Body of pancreas (tissue), 4 donors: ENCODE data around the gene OSTF1. TPM values are rescaled to one million over a fixed set of nuclear protein-coding genes. Genes with fewer than 3 reads are reported as not detected.

Source experiments
- ATAC-seq: fragments of 150-250 bp; one replicate; pipeline ENCODE4 v1.9.1; 2016
- DNase-seq, 4 donors: peaks; one replicate each; pipeline ENCODE4 v3.0.0-alpha.2; 2019
- H3K27ac ChIP-seq, 4 donors: fragments of 200-600 bp; sonication (generic); 1 replicate in 3 of 4; 2 replicates in 1 of 4; pipeline versions ENCODE4 v1.5.1 to v1.6.1; 2016 to 2019; ENCODE audit warnings: mild to moderate bottlenecking in 1 of 4, mixed read lengths in 1 of 4, moderate library complexity in 1 of 4
- H3K27me3 ChIP-seq, 2 donors: fragments of 200-600 bp; sonication (generic); one replicate each; pipeline ENCODE4 v1.6.0; 2016; ENCODE audit warnings: mild to moderate bottlenecking in 1 of 2
- H3K36me3 ChIP-seq, 2 donors: fragments of 200-600 bp; sonication (generic); replicated peaks in 1 of 2; 2 replicates each; pipeline ENCODE4 v1.5.1; 2016; ENCODE audit warnings: low read depth in 2 of 2; ENCODE audit not compliant: insufficient read depth in 1 of 2
- H3K4me1 ChIP-seq: fragments of 200-600 bp; sonication (generic); one replicate; pipeline ENCODE4 v1.6.0; 2016
- H3K4me3 ChIP-seq, 2 donors: fragments of 200-600 bp; sonication (generic); 1 replicate in 1 of 2; 2 replicates in 1 of 2; pipeline ENCODE4 v1.5.1; 2016 to 2019
- H3K9me3 ChIP-seq, 3 donors: fragments of 200-600 bp; sonication (generic); 1 replicate in 2 of 3; 2 replicates in 1 of 3; pipeline ENCODE4 v1.5.1; 2016
- POLR2A ChIP-seq, 3 donors: fragments of 450-650 bp; IDR thresholded peaks; one replicate each; pipeline ENCODE4 v1.6.1; 2016; ENCODE audit warnings: antibody characterized with exemption in 3 of 3, mild to moderate bottlenecking in 2 of 3
- WGBS, 2 donors: methylation state at CpG; one replicate each; pipeline ENCODE4 v1.1.5; 2017; 5-methylcytosine and 5-hydroxymethylcytosine counted together
- intact Hi-C: fragments of 100-400 bp; cut with DNase I; formaldehyde crosslinking; loops from one replicate; pipeline ENCODE4 v1.15.1; 2023
- total RNA-seq, 2 donors: library from RNA; depleted of rRNA; stranded (reverse); fragments of >200 nt; gene quantifications; one replicate each; pipeline ENCODE4 v1.1.0, GENCODE V29; 2016
- TF ChIP-seq, protein P1 (sequence below), 7 experiments: fragments of 450-650 bp in 4 of 7; fragments of 200-600 bp in 3 of 7; sonication (generic) in 3 of 7; IDR thresholded peaks; one replicate each; pipeline ENCODE4 v1.5.1; 2016 to 2019; ENCODE audit warnings: antibody characterized with exemption in 7 of 7

OSTF1 gene
- total RNA-seq, 2 donors from 2014 or later: 10.4 to 12.9 TPM

DNA sequence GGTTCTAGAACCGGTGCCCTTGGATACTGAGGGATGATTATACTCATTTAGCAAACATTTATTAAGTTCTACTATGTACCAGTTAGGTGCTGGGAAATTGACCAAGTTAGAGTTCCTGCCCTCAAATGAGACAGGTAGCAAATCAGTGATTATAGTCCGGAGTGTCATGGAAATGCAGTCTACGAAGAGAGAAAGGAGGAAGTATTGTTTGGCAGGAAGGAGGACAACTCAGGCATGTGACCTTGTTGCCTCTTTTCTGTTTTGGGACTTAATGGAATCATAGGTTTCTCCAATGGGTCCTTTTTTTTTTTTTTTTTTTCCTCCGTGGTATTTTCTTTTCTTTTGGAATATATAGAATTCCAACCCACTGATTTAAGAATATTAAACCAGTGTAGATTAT is 28.0 kb downstream of the OSTF1 start:
- intact Hi-C loops: no loop called here
- Histone ChIP-seq H3K4me3 (no peak overlapping the region), H3K4me1 (peaks cover 6% of the 10 kb centered on the region), H3K27me3 (no peaks in the 10 kb centered on the region), H3K9me3 (no peaks in the 10 kb centered on the region), H3K27ac (no peak overlapping the region), H3K36me3 (peaks cover 0 to 2% of the 10 kb centered on the region in 2 donors)
- TF ChIP-seq, protein P1, sequence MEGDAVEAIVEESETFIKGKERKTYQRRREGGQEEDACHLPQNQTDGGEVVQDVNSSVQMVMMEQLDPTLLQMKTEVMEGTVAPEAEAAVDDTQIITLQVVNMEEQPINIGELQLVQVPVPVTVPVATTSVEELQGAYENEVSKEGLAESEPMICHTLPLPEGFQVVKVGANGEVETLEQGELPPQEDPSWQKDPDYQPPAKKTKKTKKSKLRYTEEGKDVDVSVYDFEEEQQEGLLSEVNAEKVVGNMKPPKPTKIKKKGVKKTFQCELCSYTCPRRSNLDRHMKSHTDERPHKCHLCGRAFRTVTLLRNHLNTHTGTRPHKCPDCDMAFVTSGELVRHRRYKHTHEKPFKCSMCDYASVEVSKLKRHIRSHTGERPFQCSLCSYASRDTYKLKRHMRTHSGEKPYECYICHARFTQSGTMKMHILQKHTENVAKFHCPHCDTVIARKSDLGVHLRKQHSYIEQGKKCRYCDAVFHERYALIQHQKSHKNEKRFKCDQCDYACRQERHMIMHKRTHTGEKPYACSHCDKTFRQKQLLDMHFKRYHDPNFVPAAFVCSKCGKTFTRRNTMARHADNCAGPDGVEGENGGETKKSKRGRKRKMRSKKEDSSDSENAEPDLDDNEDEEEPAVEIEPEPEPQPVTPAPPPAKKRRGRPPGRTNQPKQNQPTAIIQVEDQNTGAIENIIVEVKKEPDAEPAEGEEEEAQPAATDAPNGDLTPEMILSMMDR (IDR thresholded peaks at IDR 0.05): no peak
- no peak for TF ChIP-seq POLR2A (IDR thresholded peaks at IDR 0.05)
- 72 to 80% methylated on average over 4 of the region's 4 CpGs for WGBS, 2 donors
- no peak for ATAC-seq
- no peak for DNase-seq

- peaks cover 6% of the 10 kb centered on the region for H3K4me1 ChIP-seq
- DNase-seq (no peak), ATAC-seq (no peak)
- no peak overlapping the region for H3K4me3 ChIP-seq
- peaks cover 0 to 2% of the 10 kb centered on the region in 2 donors for H3K36me3 ChIP-seq
- WGBS, 2 donors: 94 to 96% methylated on average over 1 of the region's 1 CpG
- H3K27me3 ChIP-seq: no peaks in the 10 kb centered on the region
- H3K27ac ChIP-seq: no peak overlapping the region
- no peaks in the 10 kb centered on the region for H3K9me3 ChIP-seq
- no peak for TF ChIP-seq POLR2A (IDR thresholded peaks at IDR 0.05)
- TF ChIP-seq, protein P1 (IDR thresholded peaks at IDR 0.05): no peak
- intact Hi-C loops: no loop called here
These were observed 29.2 kb downstream of the OSTF1 start for GRCh38 chr9:75117564-75117963.

GRCh38 chr9:75120686-75121085 is 32.4 kb downstream of the OSTF1 start:
- intact Hi-C loops: no loop called here
- 75 to 81% methylated on average over 4 of the region's 4 CpGs for WGBS, 2 donors

DNA sequence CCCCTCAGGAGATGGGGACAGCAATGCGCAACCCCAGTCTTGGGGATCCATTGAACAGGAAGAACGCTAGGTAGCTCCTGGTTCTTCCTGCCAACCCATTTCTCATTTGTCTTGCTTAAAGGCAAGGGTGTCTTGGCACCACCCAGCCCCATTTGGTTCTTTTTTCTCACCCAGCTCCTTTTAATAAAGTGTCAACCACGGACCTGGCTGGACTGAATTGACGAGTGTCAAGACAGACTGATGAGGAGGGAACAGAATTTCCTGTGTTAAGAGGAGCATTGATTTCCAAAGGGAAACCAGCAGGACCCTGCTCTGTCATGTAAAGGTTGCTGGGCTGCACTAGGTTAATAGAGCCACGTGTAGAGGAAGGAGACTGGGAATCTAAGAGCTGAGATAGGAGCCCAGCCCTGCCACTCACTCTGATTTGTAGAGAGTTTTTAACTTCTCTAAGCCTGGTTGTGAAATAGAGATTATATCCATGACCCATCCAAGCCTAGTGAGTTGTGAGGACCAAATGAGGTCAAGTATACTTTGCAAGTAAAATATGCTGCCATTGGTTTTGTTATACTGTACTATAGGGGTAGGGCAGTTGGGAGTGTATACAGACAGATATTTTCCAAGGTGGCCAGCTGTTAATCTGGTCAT is 33.7 kb downstream of the OSTF1 start:
- H3K27me3 ChIP-seq: no peaks in the 10 kb centered on the region
- no peak for DNase-seq
- intact Hi-C loops: no loop called here
- no peak overlapping the region for H3K27ac ChIP-seq
- no peak for ATAC-seq
- no peak overlapping the region for H3K4me3 ChIP-seq
- no peaks in the 10 kb centered on the region for H3K4me1 ChIP-seq
- peaks cover 0 to 2% of the 10 kb centered on the region in 2 donors for H3K36me3 ChIP-seq
- H3K9me3 ChIP-seq: no peaks in the 10 kb centered on the region
- WGBS, 2 donors: 70 to 89% methylated on average over 5 of the region's 5 CpGs
- TF ChIP-seq, protein P1 (IDR thresholded peaks at IDR 0.05): no peak
- no peak for TF ChIP-seq POLR2A (IDR thresholded peaks at IDR 0.05)

More at GRCh38 chr9:75120686-75121085, 32.4 kb downstream of the OSTF1 start:
- no peak for ATAC-seq
- H3K4me1 ChIP-seq: no peaks in the 10 kb centered on the region
- TF ChIP-seq POLR2A (IDR thresholded peaks at IDR 0.05): no peak
- TF ChIP-seq, protein P1 (IDR thresholded peaks at IDR 0.05): no peak
- no peak overlapping the region for H3K27ac ChIP-seq
- H3K27me3 ChIP-seq: no peaks in the 10 kb centered on the region
- no peak for DNase-seq
- H3K9me3 ChIP-seq: no peaks in the 10 kb centered on the region
- H3K36me3 ChIP-seq: peaks cover 0 to 2% of the 10 kb centered on the region in 2 donors
- H3K4me3 ChIP-seq: no peak overlapping the region

DNA sequence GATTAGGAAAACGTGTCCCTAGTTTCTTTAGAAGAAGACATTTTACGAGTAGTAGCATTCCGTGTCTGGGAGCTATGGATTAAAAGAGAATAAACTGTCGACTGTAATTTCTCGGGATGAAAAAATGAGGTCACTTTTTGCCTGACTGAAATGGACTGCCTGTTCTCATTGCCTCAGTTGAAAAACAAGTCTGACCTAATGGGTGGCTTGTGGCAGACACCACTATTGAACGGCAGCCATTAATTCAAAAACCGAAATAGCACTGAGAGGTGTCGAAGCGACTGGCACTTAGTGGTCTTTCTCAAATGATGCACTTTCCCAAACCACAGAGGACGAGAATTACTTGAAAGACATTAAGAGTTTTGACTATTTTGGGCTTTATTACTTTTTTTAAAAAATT is 35.4 kb downstream of the OSTF1 start:
- WGBS, 2 donors: 92 to 93% methylated on average over 10 of the region's 10 CpGs
- TF ChIP-seq, protein P1 (IDR thresholded peaks at IDR 0.05): no peak
- TF ChIP-seq POLR2A (IDR thresholded peaks at IDR 0.05): no peak
- DNase-seq (no peak), ATAC-seq (no peak)
- Histone ChIP-seq H3K36me3 (peaks cover 0 to 2% of the 10 kb centered on the region in 2 donors), H3K9me3 (no peaks in the 10 kb centered on the region), H3K27ac (no peak overlapping the region), H3K4me1 (no peaks in the 10 kb centered on the region), H3K4me3 (no peak overlapping the region), H3K27me3 (no peaks in the 10 kb centered on the region)
- intact Hi-C loops: no loop called here
